ENCODE results near the gene BORCS5.
"Not testable (repeated sequence)": the region's sequence is repeated elsewhere in the genome, so short reads cannot be mapped to it uniquely, and the experiment has no call there.

Gene BORCS5

GRCh38 chr12:12405882-12406281, 49.0 kb downstream of the BORCS5 start:
- H3K27me3 ChIP-seq (ENCODE audit: insufficient read depth, insufficient read length) = no peaks in the 10 kb centered on the region
- 0 out of 2 replicates have a peak, but pooled peaks cover 3% of the 10 kb centered on the region for H3K9me3 ChIP-seq (ENCODE audit: insufficient read depth, low read length)
- DNase-seq (ENCODE audit: low read depth, low spot score) = no peak
- H3K9ac ChIP-seq (ENCODE audit: insufficient read length, low read depth) = no peak overlapping the region
- H3K36me3 ChIP-seq (ENCODE audit: insufficient read depth, insufficient read length, low read length) = no peaks in the 10 kb centered on the region
- TF ChIP-seq YY1 (IDR thresholded peaks at IDR 0.05; ENCODE audit: insufficient read depth, insufficient read length) (no peak), SUZ12 (IDR thresholded peaks at IDR 0.05; ENCODE audit: extremely low read depth, insufficient read depth, insufficient read length) (no peak), ZNF274 (IDR thresholded peaks at IDR 0.05; ENCODE audit: low read depth, low read length) (no peak)
- no peaks in the 10 kb centered on the region for H3K4me1 ChIP-seq (ENCODE audit: insufficient read depth, insufficient read length)
- no peak overlapping the region for H3K4me3 ChIP-seq (ENCODE audit: insufficient read length, low read depth)

- Histone ChIP-seq H3K4me3 (ENCODE audit: insufficient read length, low read depth) (no peak overlapping the region), H3K36me3 (ENCODE audit: insufficient read depth, insufficient read length, low read length) (no peaks in the 10 kb centered on the region), H3K9ac (ENCODE audit: insufficient read length, low read depth) (no peak overlapping the region), H3K9me3 (ENCODE audit: insufficient read depth, low read length) (no peaks in the 10 kb centered on the region), H3K27me3 (ENCODE audit: insufficient read depth, insufficient read length) (no peaks in the 10 kb centered on the region), H3K4me1 (ENCODE audit: insufficient read depth, insufficient read length) (no peaks in the 10 kb centered on the region)
- no peak for TF ChIP-seq YY1 (IDR thresholded peaks at IDR 0.05; ENCODE audit: insufficient read depth, insufficient read length)
- no peak for TF ChIP-seq ZNF274 (IDR thresholded peaks at IDR 0.05; ENCODE audit: low read depth, low read length)
- no peak for TF ChIP-seq SUZ12 (IDR thresholded peaks at IDR 0.05; ENCODE audit: extremely low read depth, insufficient read depth, insufficient read length)
- no peak for DNase-seq (ENCODE audit: low read depth, low spot score)
Observed at GRCh38 chr12:12406762-12407161, 49.9 kb downstream of the BORCS5 start.

GRCh38 chr12:12408265-12408690, 51.4 kb downstream of the BORCS5 start:
- Histone ChIP-seq H3K4me1 (ENCODE audit: insufficient read depth, insufficient read length) (no peaks in the 10 kb centered on the region), H3K27me3 (ENCODE audit: insufficient read depth, insufficient read length) (no peaks in the 10 kb centered on the region), H3K4me3 (ENCODE audit: insufficient read length, low read depth) (no peak overlapping the region), H3K9ac (ENCODE audit: insufficient read length, low read depth) (no peak overlapping the region), H3K36me3 (ENCODE audit: insufficient read depth, insufficient read length, low read length) (no peaks in the 10 kb centered on the region), H3K9me3 (ENCODE audit: insufficient read depth, low read length) (no peaks in the 10 kb centered on the region)
- TF ChIP-seq YY1 (IDR thresholded peaks at IDR 0.05; ENCODE audit: insufficient read depth, insufficient read length) (no peak), SUZ12 (IDR thresholded peaks at IDR 0.05; ENCODE audit: extremely low read depth, insufficient read depth, insufficient read length) (no peak), ZNF274 (IDR thresholded peaks at IDR 0.05; ENCODE audit: low read depth, low read length) (no peak)
- no peak for DNase-seq (ENCODE audit: low read depth, low spot score)

- H3K4me1 ChIP-seq (ENCODE audit: insufficient read depth, insufficient read length); H3K27me3 ChIP-seq (ENCODE audit: insufficient read depth, insufficient read length); H3K9me3 ChIP-seq (ENCODE audit: insufficient read depth, low read length); H3K9ac ChIP-seq (ENCODE audit: insufficient read length, low read depth); H3K4me3 ChIP-seq (ENCODE audit: insufficient read length, low read depth); DNase-seq (ENCODE audit: low read depth, low spot score); H3K36me3 ChIP-seq (ENCODE audit: insufficient read depth, insufficient read length, low read length): not testable (repeated sequence)
Observed at GRCh38 chr12:12409337-12409736, 52.5 kb downstream of the BORCS5 start.

- H3K9me3 ChIP-seq (ENCODE audit: insufficient read depth, low read length) = peaks cover 8% of the 10 kb centered on the region
- no peaks in the 10 kb centered on the region for H3K36me3 ChIP-seq (ENCODE audit: insufficient read depth, insufficient read length, low read length)
- no peaks in the 10 kb centered on the region for H3K4me1 ChIP-seq (ENCODE audit: insufficient read depth, insufficient read length)
- no peak for TF ChIP-seq SUZ12 (IDR thresholded peaks at IDR 0.05; ENCODE audit: extremely low read depth, insufficient read depth, insufficient read length)
- TF ChIP-seq YY1 (IDR thresholded peaks at IDR 0.05; ENCODE audit: insufficient read depth, insufficient read length) = no peak
- TF ChIP-seq ZNF274 (IDR thresholded peaks at IDR 0.05; ENCODE audit: low read depth, low read length) = no peak
- DNase-seq (ENCODE audit: low read depth, low spot score) = no peak
- no peak overlapping the region for H3K4me3 ChIP-seq (ENCODE audit: insufficient read length, low read depth)
- H3K27me3 ChIP-seq (ENCODE audit: insufficient read depth, insufficient read length) = no peaks in the 10 kb centered on the region
- no peak overlapping the region for H3K9ac ChIP-seq (ENCODE audit: insufficient read length, low read depth)
Observed at GRCh38 chr12:12415886-12416285, 59.0 kb downstream of the BORCS5 start.

GRCh38 chr12:12419165-12419564, 62.3 kb downstream of the BORCS5 start:
- H3K9me3 ChIP-seq (ENCODE audit: insufficient read depth, low read length) = peaks cover 21% of the 10 kb centered on the region
- DNase-seq (ENCODE audit: low read depth, low spot score); H3K27me3 ChIP-seq (ENCODE audit: insufficient read depth, insufficient read length); H3K4me3 ChIP-seq (ENCODE audit: insufficient read length, low read depth); H3K9ac ChIP-seq (ENCODE audit: insufficient read length, low read depth); H3K4me1 ChIP-seq (ENCODE audit: insufficient read depth, insufficient read length); H3K36me3 ChIP-seq (ENCODE audit: insufficient read depth, insufficient read length, low read length): not testable (repeated sequence)

GRCh38 chr12:12423367-12423766, 66.5 kb downstream of the BORCS5 start:
- Histone ChIP-seq H3K9ac (ENCODE audit: insufficient read length, low read depth) (no peak overlapping the region), H3K27me3 (ENCODE audit: insufficient read depth, insufficient read length) (no peaks in the 10 kb centered on the region), H3K9me3 (ENCODE audit: insufficient read depth, low read length) (peaks cover 17% of the 10 kb centered on the region), H3K4me1 (ENCODE audit: insufficient read depth, insufficient read length) (no peaks in the 10 kb centered on the region), H3K4me3 (ENCODE audit: insufficient read length, low read depth) (no peak overlapping the region), H3K36me3 (ENCODE audit: insufficient read depth, insufficient read length, low read length) (no peaks in the 10 kb centered on the region)
- TF ChIP-seq SUZ12 (IDR thresholded peaks at IDR 0.05; ENCODE audit: extremely low read depth, insufficient read depth, insufficient read length) (no peak), ZNF274 (IDR thresholded peaks at IDR 0.05; ENCODE audit: low read depth, low read length) (no peak), YY1 (IDR thresholded peaks at IDR 0.05; ENCODE audit: insufficient read depth, insufficient read length) (no peak)
- no peak for DNase-seq (ENCODE audit: low read depth, low spot score)

GRCh38 chr12:12425001-12425400, 68.1 kb downstream of the BORCS5 start:
- peaks cover 17% of the 10 kb centered on the region for H3K9me3 ChIP-seq (ENCODE audit: insufficient read depth, low read length)
- no peak overlapping the region for H3K4me3 ChIP-seq (ENCODE audit: insufficient read length, low read depth)
- no peaks in the 10 kb centered on the region for H3K27me3 ChIP-seq (ENCODE audit: insufficient read depth, insufficient read length)
- no peaks in the 10 kb centered on the region for H3K36me3 ChIP-seq (ENCODE audit: insufficient read depth, insufficient read length, low read length)
- H3K4me1 ChIP-seq (ENCODE audit: insufficient read depth, insufficient read length) = no peaks in the 10 kb centered on the region
- DNase-seq (ENCODE audit: low read depth, low spot score) = no peak
- no peak overlapping the region for H3K9ac ChIP-seq (ENCODE audit: insufficient read length, low read depth)
- TF ChIP-seq SUZ12 (IDR thresholded peaks at IDR 0.05; ENCODE audit: extremely low read depth, insufficient read depth, insufficient read length) (no peak), ZNF274 (IDR thresholded peaks at IDR 0.05; ENCODE audit: low read depth, low read length) (no peak), YY1 (IDR thresholded peaks at IDR 0.05; ENCODE audit: insufficient read depth, insufficient read length) (no peak)

All from NT2/D1 (cell line).